GM19043 (cell line): Measurements from ENCODE around the gene SEH1L.
"Not testable (repeated sequence)": the region's sequence is repeated elsewhere in the genome, so short reads cannot be mapped to it uniquely, and the experiment has no call there.

Source experiments
- ATAC-seq: cut with Tn5 transposase; IDR thresholded peaks from one replicate; pipeline ENCODE4 v1.9.1; 2021; ENCODE audit warnings: low read depth; ENCODE audit not compliant: unreplicated experiment

The SEH1L gene

DNA sequence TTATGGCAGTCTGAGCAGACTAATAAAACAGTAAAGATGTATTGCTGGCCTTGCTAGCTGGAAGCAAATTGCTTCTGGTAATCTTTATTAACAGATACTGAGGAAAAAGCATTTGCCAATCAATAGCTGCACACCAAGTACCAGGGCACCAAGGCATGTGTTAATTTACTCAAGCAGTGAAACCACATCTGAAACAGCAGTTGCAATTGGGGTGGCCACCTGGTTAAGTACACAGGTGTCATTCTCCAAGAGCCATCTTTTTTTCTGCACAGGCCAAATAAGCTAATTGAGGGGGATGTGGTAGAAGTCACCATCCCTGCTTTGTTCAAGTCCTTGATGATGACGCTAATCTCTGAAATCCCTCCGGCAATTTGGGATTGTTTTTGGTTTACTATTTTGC lies 8.6 kb upstream of the SEH1L start:
- no peak for ATAC-seq

DNA sequence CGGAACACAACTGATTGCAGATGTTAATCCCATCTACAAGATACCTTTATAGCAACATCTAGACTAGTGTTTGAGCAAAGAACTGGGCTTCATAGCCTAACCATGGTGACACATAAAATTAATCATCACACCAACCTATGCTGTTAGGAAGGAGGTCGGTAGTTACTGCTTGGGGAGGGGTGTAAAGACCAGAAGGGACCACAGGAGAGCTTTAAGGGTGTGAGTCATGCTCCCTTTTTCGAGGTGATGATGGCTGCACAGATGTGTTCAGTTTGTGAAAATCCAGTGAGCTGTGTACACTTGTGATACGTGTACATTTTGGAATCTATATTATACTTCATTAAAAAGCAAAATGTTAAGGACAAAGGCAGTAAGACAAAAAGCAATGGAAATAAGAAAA lies 4.6 kb upstream of the SEH1L start:
- ATAC-seq = no peak

DNA sequence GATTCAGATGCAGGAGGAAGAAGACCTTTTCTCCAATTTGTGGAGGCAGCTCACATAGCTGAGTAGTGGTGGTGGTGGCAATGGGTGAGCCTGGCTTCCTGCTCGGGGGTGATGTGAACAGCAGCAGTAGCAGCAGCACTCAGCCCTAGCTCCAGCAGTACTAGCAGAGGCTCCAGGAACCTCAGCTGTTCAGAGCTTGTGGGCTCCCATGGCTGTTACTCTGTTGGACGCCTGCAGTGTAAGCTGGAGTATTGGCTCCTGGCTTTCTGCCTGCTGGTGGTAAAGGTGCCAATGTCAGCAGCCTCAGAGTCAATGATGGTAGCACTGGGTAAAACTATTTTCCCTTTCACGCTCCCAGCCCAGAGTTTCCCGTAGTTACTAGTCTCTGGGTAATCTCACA lies 3.1 kb upstream of the SEH1L start:
- ATAC-seq = no peak

DNA sequence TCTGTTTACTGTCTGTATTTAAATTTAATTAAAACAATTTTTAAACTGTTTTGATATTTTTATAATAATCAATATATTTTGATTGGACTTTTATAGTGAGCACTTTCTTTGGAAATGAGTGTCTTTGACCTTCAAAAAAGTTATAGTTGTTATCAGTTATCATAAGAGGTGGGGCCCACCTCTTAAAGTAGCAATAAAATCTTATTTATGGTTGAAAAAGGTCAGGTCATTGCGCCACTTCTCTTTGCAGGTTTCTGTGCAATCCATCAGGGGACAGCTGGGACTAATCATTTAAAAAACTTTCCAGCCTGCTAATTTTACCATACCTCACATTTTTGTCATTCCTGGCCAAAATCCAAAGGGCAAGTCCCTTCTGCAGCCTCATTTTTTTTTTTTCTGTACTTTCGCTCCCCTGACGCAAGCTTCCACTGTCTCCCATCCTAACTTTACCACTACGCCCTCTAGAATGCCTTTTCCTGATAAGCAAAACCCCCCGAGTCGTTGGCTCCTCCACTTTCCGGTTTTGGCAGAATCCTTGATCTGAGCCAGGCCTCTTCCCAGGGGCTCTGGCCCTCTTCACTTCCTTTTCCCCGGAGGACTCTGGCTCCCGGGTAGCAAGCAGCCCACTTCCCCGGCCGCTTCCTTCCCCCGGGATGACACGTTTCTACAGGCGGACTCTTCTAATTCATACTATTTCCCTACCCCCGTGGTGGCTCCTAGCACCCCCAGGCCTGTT lies 1.1 kb upstream of the SEH1L start:
- no peak for ATAC-seq

DNA sequence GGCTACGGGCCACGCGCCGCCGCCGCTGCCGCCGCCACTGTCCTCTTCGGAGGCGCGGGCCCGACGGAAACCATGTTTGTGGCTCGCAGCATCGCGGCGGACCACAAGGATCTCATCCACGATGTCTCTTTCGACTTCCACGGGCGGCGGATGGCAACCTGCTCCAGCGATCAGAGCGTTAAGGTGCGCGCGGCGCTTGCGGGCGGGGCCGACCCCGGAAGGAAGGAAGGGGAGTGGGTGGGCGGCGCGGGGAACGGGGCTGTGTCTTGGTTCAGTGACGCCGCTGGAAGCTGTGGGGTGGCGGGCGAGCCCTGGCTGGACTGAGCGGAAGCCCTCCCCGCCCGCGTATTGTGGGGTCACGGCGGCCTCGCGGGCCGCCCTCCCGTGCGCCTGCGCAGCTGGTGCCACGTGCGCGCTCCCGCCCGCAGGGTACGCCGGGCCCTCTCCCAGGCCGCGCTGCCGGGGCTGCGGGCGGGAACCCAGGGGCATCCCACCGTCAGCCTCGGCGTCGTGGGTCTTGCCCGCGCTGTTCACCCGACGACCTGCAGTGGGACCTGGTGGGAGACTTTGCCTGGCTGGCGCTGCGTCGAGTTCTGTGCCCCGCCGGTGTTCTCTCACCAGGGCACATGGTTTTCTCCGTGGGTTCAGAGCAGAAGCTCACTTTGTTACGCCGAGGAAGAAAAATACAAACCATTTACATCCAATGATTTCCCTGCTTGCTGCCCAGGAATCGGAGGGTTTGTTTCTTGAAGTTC lies 416 bp downstream of the SEH1L start:
- ATAC-seq = peak; percentile 63

DNA sequence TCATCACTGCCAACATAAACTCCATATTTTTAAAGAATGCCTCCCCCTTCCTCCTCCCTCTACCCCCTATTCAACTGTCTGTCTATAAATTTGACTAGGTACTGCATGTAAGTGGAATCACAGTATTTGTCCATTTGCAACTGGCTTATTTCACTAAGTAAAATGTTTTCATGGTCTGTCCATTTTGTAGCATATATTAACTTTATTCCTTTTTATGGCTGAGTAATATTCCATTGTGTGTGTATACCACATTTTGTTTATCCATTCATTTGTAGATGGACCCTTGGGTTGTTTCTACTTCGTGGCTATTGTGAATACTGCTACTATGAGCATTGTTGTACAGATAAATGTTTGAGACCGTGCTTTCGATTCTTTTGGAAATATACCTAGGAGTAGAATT lies 10.7 kb downstream of the SEH1L start:
- no peak for ATAC-seq

DNA sequence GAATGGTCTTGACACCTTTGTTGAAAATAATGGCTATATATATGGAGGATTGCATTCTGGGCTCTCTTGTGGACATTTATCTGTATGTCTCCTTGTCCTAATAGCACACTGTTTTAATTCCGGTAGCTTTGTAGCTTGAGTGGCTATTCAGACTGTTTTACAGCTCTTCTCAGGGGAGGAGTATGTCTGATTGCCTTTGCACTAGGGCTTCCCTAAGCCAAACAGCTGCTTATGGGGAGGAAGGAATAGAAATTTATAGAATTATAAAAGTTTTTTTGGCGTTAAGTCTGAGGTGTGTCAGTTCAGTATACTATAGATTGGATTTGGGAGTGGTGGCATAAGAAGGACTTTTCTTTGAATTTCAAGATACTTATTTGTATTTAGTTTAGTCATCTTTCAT lies 12.6 kb downstream of the SEH1L start:
- no peak for ATAC-seq

DNA sequence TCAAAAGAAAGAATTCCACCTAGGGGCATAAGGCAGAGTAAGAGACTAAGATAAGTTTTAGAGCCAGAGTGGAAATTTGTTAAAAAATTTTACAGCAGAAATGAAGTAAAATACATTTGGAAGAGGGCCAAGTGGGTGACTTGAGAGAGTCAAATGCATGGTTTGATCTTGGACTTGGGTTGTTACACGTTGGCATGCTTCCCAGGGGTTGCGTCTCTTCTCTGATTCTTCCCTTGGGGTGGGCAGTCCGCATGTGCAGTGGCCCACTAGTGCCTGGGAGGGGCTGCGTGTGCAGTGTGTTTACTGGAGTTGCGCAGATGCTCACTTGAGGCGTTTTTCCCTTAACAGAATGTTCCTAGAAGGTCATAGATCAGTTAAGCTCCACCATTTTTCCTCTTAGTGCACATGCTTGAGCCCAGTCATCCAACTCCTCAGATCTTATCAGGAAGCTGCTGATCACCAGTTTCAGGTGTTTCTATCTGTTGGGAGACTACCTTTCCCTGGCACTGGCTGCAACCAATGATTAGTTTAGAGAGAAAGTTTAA lies 13.1 kb downstream of the SEH1L start:
- ATAC-seq = no peak

DNA sequence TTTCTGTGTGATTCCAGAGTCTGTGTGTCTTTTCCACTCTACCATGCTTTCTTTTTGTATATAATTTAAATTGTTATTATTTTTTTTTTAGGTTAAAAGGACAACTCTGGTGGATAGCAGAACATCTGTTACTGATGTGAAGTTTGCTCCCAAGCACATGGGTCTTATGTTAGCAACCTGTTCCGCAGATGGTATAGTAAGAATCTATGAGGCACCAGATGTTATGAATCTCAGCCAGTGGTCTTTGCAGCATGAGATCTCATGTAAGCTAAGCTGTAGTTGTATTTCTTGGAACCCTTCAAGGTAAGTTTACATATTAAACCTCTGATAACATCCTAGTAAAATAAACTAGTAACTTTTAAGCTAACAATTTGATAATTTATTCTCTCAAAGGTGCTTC lies 15.3 kb downstream of the SEH1L start:
- no peak for ATAC-seq

DNA sequence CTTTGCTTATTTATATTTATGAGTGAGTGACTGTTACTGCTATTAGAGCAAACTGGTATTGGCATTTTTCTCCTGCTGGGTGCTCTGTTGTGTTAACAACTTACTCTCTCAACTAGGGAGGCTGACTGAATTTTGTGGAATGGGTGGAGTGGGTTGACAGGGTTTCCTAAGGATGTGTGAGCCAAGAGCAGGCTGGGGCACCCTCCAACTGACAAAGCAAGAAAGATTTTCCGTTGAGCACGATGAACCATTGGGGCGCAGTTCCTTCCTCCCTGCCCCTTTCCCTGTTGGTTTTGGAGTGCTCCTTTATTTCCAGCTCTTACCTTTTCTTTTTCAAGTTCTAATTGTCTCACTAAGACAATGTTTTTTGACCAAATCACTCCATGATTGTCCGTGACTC lies 20.3 kb downstream of the SEH1L start:
- ATAC-seq = no peak

DNA sequence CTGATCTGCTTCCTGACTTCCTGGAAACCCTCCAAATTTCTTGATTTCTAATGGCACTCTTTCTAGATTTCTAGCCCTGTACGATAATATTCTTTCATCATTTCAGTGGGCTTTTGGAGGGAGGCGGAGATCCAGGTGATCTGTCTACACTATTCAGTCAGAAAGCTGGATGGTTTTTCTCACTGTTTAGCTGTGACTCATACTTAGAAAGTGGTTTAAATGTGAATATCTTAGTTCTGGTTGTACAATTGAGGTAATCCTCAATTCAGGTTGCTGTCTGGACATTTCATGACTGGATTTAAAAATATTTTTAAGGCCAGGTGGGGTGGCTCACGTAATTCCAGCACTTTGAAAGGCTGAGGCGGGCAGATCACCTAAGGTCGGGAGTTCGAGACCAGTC lies 20.8 kb downstream of the SEH1L start:
- no peak for ATAC-seq

DNA sequence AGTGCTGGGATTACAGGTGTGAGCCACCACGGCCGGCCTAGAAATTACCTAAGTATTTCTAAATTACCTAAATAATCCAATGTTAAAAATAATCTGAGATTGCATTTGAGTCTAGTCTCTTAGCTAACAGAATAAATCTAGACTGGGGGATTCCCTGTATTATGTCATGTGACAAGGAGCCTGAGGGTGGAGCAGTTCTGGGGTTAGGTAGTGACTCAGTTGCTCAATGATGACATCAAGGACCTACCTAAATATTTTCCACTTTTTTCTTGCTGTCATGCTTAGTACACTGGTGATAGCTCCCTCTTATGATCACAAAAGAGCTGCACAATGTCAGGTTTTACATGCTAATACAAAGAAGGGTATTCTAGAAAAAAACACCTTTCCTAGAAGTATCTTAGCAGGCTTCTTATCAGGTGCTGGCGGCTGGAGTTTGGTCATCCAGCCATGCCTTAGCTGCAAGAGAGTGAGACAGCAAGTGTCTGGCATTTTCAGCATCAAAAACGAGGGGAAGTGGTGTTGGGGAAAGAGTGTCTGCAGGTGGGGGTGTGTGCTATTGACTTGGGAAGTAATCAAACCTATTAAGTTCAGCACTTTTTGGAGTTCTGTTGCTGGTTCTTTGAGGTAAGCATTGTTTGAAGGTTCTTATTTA lies 25.9 kb downstream of the SEH1L start:
- ATAC-seq = no peak

DNA sequence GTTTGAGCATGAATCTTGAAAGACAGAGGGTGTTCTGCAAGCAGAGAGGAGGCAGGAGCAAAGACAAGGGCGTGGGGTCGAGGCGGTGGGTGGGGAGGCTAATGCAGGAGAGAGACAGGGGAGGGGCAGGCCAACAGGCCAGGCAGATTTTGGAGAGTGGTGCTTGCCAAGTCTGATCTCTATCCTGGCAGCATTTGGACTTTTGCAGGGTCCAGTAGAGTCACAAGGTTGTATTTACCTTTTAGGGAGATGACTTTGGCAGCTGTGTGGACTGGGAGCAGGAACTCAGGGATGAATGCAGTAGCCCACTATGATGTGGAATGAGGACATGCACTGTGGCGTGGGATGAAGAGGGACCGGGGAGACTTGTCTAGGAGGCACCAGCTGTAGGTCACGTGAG lies 27.7 kb downstream of the SEH1L start:
- no peak for ATAC-seq

DNA sequence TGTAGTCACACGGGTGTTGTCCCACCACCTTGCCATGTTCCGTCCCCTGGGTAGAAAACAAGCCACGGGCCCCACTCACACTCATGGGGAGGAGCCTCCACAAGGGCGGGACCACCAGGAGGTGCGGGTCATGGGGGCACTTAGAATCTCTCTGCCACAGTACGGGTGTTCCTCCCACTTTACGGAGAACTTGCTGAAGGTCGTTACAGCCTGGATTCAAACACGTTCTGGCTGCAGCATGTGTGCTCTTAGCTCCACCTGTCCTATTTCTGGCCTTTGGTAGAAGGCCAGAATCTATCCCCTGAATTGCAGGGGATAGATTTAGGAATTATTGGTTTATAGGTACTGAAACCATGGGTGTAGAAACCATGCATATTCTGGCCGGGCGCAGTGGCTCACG lies 28.5 kb downstream of the SEH1L start:
- no peak for ATAC-seq

DNA sequence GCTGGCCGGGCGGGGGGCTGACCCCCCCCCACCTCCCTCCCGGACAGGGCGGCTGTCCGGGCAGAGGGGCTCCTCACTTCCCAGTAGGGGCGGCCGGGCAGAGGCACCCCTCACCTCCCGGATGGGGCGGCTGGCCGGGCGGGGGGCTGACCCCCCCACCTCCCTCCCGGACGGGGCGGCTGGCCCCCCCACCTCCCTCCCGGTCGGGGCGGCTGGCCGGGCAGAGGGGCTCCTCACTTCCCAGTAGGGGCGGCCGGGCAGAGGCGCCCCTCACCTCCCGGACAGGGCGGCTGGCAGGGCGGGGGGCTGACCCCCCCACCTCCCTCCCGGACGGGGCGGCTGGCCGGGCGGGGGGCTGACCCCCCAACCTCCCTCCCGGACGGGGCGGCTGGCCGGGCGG lies 32.3 kb downstream of the SEH1L start:
- ATAC-seq = not testable (repeated sequence)

DNA sequence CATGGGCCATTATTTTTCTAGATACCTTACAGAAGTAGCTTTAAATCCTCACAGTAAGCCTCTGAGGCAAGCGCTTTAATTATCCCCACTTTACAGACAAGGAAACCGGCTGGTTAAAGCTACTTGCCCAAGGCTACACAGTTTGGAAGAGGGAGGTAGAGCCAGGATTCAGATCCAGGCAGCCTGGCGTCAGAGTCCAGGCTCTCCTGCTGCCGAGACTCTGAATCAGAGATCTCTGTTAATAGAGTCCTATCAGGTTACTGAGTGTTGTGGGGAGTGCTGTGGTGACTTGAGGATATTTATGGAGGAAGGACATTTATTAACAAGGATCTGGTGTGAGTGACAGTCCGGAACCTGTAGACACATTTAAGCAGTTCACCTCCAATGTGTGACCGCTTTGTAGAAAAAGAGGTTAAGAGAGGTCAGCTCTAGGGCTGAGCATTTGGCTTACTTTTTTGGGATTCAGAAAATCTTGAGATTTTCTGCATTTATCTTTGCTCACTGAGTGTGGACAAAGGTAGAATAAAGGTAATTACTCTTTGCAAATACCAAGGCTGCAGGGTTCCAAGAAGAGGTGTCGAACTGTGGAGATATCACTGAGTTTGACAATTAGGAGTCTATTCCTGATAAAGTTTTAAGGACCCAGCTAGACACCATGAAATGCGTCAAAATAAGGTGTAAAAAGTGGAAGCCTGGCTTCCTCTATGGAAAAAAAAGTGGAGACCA lies 41.7 kb downstream of the SEH1L start:
- ATAC-seq = no peak

DNA sequence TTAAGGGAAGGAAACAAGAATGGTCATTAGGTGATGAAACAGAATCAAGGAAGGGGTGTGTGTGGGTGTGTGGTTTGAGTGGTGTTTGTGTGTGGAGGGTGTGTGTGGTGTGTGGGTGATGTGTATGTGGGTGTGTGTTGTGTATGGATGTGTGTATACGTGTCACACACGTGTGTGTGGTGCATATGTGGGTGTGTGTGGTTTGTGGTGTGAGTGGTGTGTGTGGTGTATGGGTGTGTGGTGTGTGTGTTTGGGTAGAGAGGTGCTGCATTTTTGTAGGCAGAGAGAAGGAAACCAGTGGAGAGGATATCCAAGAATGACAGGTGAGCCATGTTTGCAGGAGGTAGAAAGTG lies 42.3 kb downstream of the SEH1L start:
- ATAC-seq = no peak

DNA sequence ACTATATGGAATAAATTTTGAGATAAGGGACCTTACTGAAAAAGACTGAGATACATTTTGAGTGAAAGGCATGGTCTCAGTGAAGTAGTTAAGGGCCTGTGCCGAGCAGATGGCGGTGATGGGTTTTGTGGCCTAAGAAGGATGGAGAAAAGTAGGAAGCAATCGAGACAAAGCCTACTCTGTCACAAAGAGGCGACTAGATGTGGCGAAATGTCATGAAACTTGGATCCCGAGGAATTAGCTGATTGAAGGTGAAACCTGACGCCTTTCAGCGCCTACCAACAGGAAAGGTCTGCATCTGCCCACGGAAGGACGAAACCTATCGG lies 42.8 kb downstream of the SEH1L start:
- ATAC-seq = no peak

DNA sequence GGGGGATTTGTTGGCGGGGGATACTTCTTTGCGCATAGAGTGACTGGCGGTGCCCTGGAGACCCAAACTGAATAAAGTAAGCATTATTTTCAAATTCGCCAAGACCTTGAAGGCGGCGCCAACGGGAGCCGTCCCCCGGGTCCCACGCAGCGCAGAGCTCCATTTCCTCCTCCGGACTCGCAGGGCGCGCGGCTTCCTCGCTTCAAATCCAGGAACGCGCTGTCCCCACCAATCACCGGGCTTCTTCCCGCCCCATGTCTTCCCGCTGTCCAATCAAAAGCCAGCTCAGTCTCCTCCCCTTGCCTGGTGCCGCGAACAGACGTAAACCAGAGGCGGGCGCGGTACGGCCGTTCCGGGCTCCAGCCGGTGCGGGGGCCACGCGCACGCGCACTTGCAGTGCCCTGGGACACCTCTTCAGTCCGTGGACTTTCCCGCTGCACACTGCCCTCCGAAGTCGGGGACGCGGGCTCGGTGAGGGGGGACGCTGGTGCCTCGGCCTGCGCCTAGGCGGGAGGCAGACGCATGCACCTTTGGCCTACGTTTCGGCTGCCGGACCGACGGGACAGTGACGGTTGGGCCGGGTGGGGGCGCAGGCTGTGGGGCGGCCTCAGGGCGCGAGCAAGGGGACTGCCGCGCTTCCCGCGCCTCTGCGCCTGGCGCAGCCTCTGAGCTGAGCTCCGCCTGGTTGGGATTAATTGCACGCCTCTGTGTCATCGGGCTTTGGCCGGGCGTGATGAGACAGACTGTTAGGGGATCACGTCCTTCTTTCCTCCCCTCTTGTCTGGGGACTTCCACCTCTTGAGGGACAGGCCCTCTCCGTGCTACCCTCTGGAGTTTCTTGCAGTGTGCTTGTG lies 43.4 kb downstream of the SEH1L start, which contains the start of gene CEP192:
TSS of gene CEP192 (plus strand) at position 396 of the 854 bp plus-strand sequence. CDS start 8,063 bp downstream, outside the sequence.
- ATAC-seq = peak; percentile 88

DNA sequence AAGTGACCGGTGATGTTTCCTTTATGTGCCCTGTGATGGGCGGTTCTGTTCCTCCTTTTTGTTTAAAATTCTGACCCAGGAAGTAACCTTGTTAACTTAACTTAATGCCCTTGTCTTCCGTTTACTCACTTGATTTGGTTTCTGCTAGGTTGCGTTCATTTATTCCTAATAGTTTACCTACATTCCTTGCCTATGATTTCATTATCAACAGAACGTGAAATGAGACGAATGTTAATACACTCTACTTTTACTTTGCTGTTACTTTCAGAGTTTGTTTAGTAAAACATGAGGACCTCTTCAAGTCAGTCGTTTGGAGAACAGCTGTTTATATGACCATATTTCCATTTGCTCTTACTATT lies 44.0 kb downstream of the SEH1L start:
- ATAC-seq = no peak
